T-helper 2 cell treated with Interferon-gamma antibody and Interleukin-4, amounts not matched to agents 5 μg/mL and 100 μg/mL, for 36 hours (primary cell): ENCODE measurements around the gene SSBP1.
"Not testable (repeated sequence)": the region's sequence is repeated elsewhere in the genome, so short reads cannot be mapped to it uniquely, and the experiment has no call there.

Source experiments
- DNase-seq: peaks from one replicate; pipeline ENCODE4 v3.0.0; 2021; ENCODE audit warnings: low spot score
- H3K27ac Mint-ChIP-seq: one replicate; pipeline ENCODE4 v1.8.0; 2021; ENCODE audit warnings: mild to moderate bottlenecking, mixed read lengths
- H3K27me3 Mint-ChIP-seq: one replicate; pipeline ENCODE4 v1.8.0; 2021; ENCODE audit warnings: low read depth, mixed read lengths
- H3K36me3 Mint-ChIP-seq: one replicate; pipeline ENCODE4 v1.8.0; 2021; ENCODE audit warnings: low read depth, mixed read lengths
- H3K4me1 Mint-ChIP-seq: one replicate; pipeline ENCODE4 v1.8.0; 2021; ENCODE audit warnings: low read depth, mixed read lengths
- H3K4me3 Mint-ChIP-seq: one replicate; pipeline ENCODE4 v1.8.0; 2022; ENCODE audit warnings: mild to moderate bottlenecking, moderate library complexity, mixed read lengths
- H3K9me3 Mint-ChIP-seq: one replicate; pipeline ENCODE4 v1.8.0; 2021; ENCODE audit warnings: mixed read lengths

The SSBP1 gene

GRCh38 chr7:141763797-141764196, 25.6 kb downstream of the SSBP1 start, which contains the start of gene TAS2R3:
TAS2R3 (plus strand) TSS chr7:141764097; CDS start chr7:141764159, 62 bp downstream.
- H3K27ac Mint-ChIP-seq, result no peak within 1 kb of the TSS
- peaks cover 23% of the 10 kb centered on the region for H3K36me3 Mint-ChIP-seq
- H3K4me3 Mint-ChIP-seq, result no peak within 1 kb of the TSS
- no peaks in the 10 kb centered on the region for H3K27me3 Mint-ChIP-seq
- no peaks in the 10 kb centered on the region for H3K9me3 Mint-ChIP-seq
- no peak for DNase-seq
- no peaks in the 10 kb centered on the region for H3K4me1 Mint-ChIP-seq

GRCh38 chr7:141770083-141770583, 32.0 kb downstream of the SSBP1 start:
- H3K4me1 Mint-ChIP-seq, H3K4me3 Mint-ChIP-seq, H3K9me3 Mint-ChIP-seq, DNase-seq, H3K27ac Mint-ChIP-seq, H3K27me3 Mint-ChIP-seq: not testable (repeated sequence)
- peaks cover 12% of the 10 kb centered on the region for H3K36me3 Mint-ChIP-seq

GRCh38 chr7:141776374-141776773, 38.2 kb downstream of the SSBP1 start, which contains the start of gene TAS2R4:
TAS2R4 (plus strand) TSS chr7:141776674; CDS start chr7:141778489, 1,815 bp downstream.
- Mint-ChIP-seq H3K27ac (no peak within 1 kb of the TSS), H3K36me3 (peaks cover 15% of the 10 kb centered on the region), H3K4me3 (no peak within 1 kb of the TSS), H3K4me1 (no peaks in the 10 kb centered on the region), H3K9me3 (no peaks in the 10 kb centered on the region), H3K27me3 (no peaks in the 10 kb centered on the region)
- DNase-seq, result no peak

DNA sequence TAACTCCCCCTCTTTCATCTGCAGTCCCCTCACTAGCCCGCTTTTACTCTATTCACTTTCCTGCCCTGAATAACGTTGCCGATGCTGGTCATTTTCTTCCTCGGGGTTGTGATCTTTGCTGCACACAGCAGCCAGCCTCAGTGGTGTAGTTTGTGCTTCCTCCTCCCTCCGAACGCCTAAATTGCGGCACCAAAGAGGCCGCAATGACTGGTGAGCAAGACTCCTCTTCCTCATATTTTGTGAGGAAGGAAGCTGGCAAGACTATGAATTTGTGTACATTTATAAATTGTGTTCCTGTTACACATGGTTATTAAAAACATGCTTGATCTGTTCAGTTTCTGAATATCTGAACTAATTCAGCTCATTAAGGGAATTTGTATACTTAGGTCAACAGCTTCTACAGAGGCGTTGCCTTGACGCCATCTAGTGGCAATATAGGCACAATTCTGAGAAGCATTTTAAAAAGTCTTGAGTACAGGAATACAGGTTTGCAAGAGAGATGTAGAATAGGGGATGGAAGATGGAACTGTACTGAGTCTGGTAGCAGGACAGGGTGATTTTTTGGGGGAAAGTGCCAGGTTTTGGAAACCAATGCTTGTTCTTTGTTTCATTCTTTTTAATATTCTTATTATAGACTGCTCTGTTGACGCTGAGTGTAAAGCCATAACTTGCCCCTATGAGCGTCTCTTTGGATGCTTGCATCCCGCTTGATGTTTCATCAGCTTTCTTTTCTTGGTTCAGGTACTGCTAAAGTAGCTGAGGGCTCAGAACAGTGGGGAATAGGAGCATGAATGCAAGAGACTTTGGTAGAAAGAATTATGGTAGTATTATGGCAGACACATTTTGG, 47.8 kb downstream of the SSBP1 start:
- no peaks in the 10 kb centered on the region for H3K4me1 Mint-ChIP-seq
- no peak overlapping the region for H3K4me3 Mint-ChIP-seq
- no peak for DNase-seq

DNA sequence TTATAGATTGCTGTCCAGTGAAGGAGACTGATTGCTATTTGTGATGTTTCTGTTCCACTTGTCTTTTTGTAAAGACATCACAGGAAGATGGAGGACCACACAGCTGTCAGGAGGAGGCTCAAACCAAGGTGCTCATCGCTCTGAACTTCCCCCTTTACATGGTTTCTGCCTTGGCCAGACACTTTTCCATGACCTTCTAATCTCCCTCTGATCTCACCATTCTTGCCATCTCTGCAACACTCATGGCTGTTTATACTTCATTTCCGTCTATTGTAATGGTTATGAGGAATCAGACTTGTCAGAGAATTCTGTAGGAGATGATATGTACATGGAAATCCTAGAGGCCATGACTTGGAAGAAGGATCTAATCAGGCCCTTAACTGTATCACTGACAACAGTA, 50.1 kb downstream of the SSBP1 start:
- Mint-ChIP-seq H3K9me3 (no peaks in the 10 kb centered on the region), H3K4me3 (no peak overlapping the region), H3K4me1 (no peaks in the 10 kb centered on the region), H3K27me3 (no peaks in the 10 kb centered on the region), H3K36me3 (no peaks in the 10 kb centered on the region), H3K27ac (no peak overlapping the region)
- no peak for DNase-seq

More for the DNA sequence above, 47.8 kb downstream of the SSBP1 start:
- Mint-ChIP-seq H3K9me3 (no peaks in the 10 kb centered on the region), H3K27me3 (no peaks in the 10 kb centered on the region), H3K27ac (no peak overlapping the region), H3K36me3 (no peaks in the 10 kb centered on the region)

DNA sequence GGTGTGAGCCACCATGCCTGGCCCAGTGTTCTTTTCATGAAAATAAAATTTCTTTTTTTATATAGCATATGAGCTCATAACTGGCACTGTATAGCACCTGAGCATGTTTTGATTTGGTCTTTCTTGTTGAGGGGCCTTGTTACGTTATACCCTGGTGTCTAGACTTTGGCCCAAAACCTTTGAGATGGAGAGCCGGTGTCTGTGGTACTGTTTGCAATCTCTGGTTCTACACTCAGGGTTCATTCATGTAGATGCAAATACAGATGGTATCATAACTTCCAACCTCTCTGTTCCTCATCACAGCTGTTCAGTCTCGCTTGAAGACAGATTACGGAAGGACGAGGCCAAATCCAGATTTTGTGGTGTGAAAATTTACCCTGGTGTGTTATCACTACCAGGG, 51.8 kb downstream of the SSBP1 start, which contains the start of gene TAS2R5:
Gene TAS2R5 (plus strand): TSS at position 301 of the 400 bp plus-strand sequence. CDS start 145 bp downstream, outside the sequence.
- no peaks in the 10 kb centered on the region for H3K36me3 Mint-ChIP-seq
- DNase-seq, result no peak
- H3K4me1 Mint-ChIP-seq, result no peaks in the 10 kb centered on the region
- no peak within 1 kb of the TSS for H3K27ac Mint-ChIP-seq
- no peak within 1 kb of the TSS for H3K4me3 Mint-ChIP-seq
- H3K27me3 Mint-ChIP-seq, result no peaks in the 10 kb centered on the region
- no peaks in the 10 kb centered on the region for H3K9me3 Mint-ChIP-seq

DNA sequence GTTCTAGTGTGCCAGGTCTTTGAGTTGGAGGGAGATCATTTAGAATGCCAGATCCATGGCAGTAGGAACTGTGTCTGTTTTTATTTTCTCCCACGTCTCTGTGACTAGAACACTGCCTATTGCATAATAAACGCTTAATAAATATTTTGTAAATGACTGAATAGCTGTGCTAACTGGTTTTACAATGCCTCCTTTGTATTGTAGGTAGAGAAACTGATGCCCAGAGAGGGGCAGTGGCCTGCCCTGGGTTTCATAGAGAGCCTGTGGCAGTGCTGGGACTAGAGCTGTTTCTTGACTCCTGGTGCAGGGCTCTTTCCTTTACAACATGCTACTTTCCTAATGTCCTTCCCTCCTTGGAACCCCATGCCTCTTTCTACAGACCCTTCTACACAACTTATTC, 54.4 kb downstream of the SSBP1 start:
- Mint-ChIP-seq H3K27ac (no peak overlapping the region), H3K4me3 (no peak overlapping the region), H3K4me1 (no peaks in the 10 kb centered on the region), H3K27me3 (no peaks in the 10 kb centered on the region), H3K36me3 (no peaks in the 10 kb centered on the region), H3K9me3 (no peaks in the 10 kb centered on the region)
- no peak for DNase-seq
